ENCODE results near the gene LCP1. TPM values are rescaled to one million over a fixed set of nuclear protein-coding genes. Genes with fewer than 3 reads are reported as not detected.
A peak's percentile ranks its signal among the peaks of the same experiment; 100 is the strongest.

LCP1 gene
- total and polyA plus RNA-seq, 5 donors from 2014 or later = 516 to 1,155 (median 1,019) TPM

GRCh38 chr13:46119883-46120614, 61.9 kb downstream of the LCP1 start:
- no peak overlapping the region for H3K4me3 ChIP-seq (ENCODE audit: low read depth, low read length)
- no peaks in the 10 kb centered on the region for H3K36me3 ChIP-seq (ENCODE audit: control insufficient read depth, insufficient read depth, low read length)
- no peaks in the 10 kb centered on the region for H3K9me3 ChIP-seq (ENCODE audit: control insufficient read depth in 2 of 2, low read length in 2 of 2)
- ATAC-seq (ENCODE audit: low read depth in 2 of 2) (no peak), DNase-seq (no peak)
- H3K4me1 ChIP-seq (ENCODE audit: control insufficient read depth, insufficient read depth, low read length, poor library complexity, severe bottlenecking) = peaks cover 14% of the 10 kb centered on the region
- Mint-ChIP-seq H3K9me3 (no peaks in the 10 kb centered on the region), H3K27me3 (peaks cover 29% of the 10 kb centered on the region), H3K4me3 (no peak overlapping the region), H3K36me3 (no peaks in the 10 kb centered on the region), H3K27ac (no peak overlapping the region), H3K4me1 (peaks cover 13 to 23% (median 16%) of the 10 kb centered on the region in 4 donors)
- H3K27me3 ChIP-seq (ENCODE audit: control insufficient read depth, insufficient read depth, low read length) = peaks cover 8% of the 10 kb centered on the region
- H3K27ac ChIP-seq (ENCODE audit: insufficient read depth, low read length, poor library complexity, severe bottlenecking) = no peak overlapping the region

GRCh38 chr13:46116653-46117502, 65.1 kb downstream of the LCP1 start:
- no peaks in the 10 kb centered on the region for H3K4me1 ChIP-seq (ENCODE audit: control insufficient read depth, insufficient read depth, low read length, poor library complexity, severe bottlenecking)
- H3K4me3 Mint-ChIP-seq = no peak overlapping the region
- H3K36me3 Mint-ChIP-seq = no peaks in the 10 kb centered on the region
- peaks cover 15% of the 10 kb centered on the region for H3K27me3 ChIP-seq (ENCODE audit: control insufficient read depth, insufficient read depth, low read length)
- H3K27ac ChIP-seq (ENCODE audit: insufficient read depth, low read length, poor library complexity, severe bottlenecking) = no peak overlapping the region
- H3K4me1 Mint-ChIP-seq = peaks cover 0 to 5% (median 2%) of the 10 kb centered on the region in 4 donors
- DNase-seq (no peak), ATAC-seq (ENCODE audit: low read depth in 2 of 2) (no peak)
- no peaks in the 10 kb centered on the region for H3K36me3 ChIP-seq (ENCODE audit: control insufficient read depth, insufficient read depth, low read length)
- H3K9me3 ChIP-seq (ENCODE audit: control insufficient read depth in 2 of 2, low read length in 2 of 2) = no peaks in the 10 kb centered on the region
- peaks cover 0 to 2% (median 0%) of the 10 kb centered on the region in 7 donors for H3K9me3 Mint-ChIP-seq
- H3K4me3 ChIP-seq (ENCODE audit: low read depth, low read length) = no peak overlapping the region
- no peak overlapping the region for H3K27ac Mint-ChIP-seq
- H3K27me3 Mint-ChIP-seq = peaks cover 53% of the 10 kb centered on the region

- DNase-seq (no peak), ATAC-seq (ENCODE audit: low read depth in 2 of 2) (no peak)
- peaks cover 0 to 2% (median 0%) of the 10 kb centered on the region in 7 donors for H3K9me3 Mint-ChIP-seq
- Histone ChIP-seq H3K36me3 (ENCODE audit: control insufficient read depth, insufficient read depth, low read length) (no peaks in the 10 kb centered on the region), H3K4me1 (ENCODE audit: control insufficient read depth, insufficient read depth, low read length, poor library complexity, severe bottlenecking) (no peaks in the 10 kb centered on the region), H3K27ac (ENCODE audit: insufficient read depth, low read length, poor library complexity, severe bottlenecking) (no peak overlapping the region), H3K4me3 (ENCODE audit: low read depth, low read length) (no peak overlapping the region), H3K9me3 (ENCODE audit: control insufficient read depth in 2 of 2, low read length in 2 of 2) (no peaks in the 10 kb centered on the region), H3K27me3 (ENCODE audit: control insufficient read depth, insufficient read depth, low read length) (peaks cover 27% of the 10 kb centered on the region)
- peaks cover 73% of the 10 kb centered on the region for H3K27me3 Mint-ChIP-seq
- no peak overlapping the region for H3K27ac Mint-ChIP-seq
- H3K4me3 Mint-ChIP-seq = no peak overlapping the region
- no peaks in the 10 kb centered on the region for H3K4me1 Mint-ChIP-seq
- no peaks in the 10 kb centered on the region for H3K36me3 Mint-ChIP-seq
These were observed 67.4 kb downstream of the LCP1 start for GRCh38 chr13:46114613-46115012.

- H3K9me3 Mint-ChIP-seq = peaks cover 0 to 3% (median 0%) of the 10 kb centered on the region in 7 donors
- no peaks in the 10 kb centered on the region for H3K36me3 Mint-ChIP-seq
- Histone ChIP-seq H3K27ac (ENCODE audit: insufficient read depth, low read length, poor library complexity, severe bottlenecking) (no peak overlapping the region), H3K9me3 (ENCODE audit: control insufficient read depth in 2 of 2, low read length in 2 of 2) (no peaks in the 10 kb centered on the region), H3K4me3 (ENCODE audit: low read depth, low read length) (no peak overlapping the region), H3K4me1 (ENCODE audit: control insufficient read depth, insufficient read depth, low read length, poor library complexity, severe bottlenecking) (no peaks in the 10 kb centered on the region), H3K27me3 (ENCODE audit: control insufficient read depth, insufficient read depth, low read length) (peaks cover 29% of the 10 kb centered on the region), H3K36me3 (ENCODE audit: control insufficient read depth, insufficient read depth, low read length) (no peaks in the 10 kb centered on the region)
- H3K4me3 Mint-ChIP-seq = no peak overlapping the region
- DNase-seq = no peak
- H3K27ac Mint-ChIP-seq = no peak overlapping the region
- ATAC-seq (ENCODE audit: low read depth in 2 of 2) = peak in 1 of 2 donors; percentile 31
- peaks cover 75% of the 10 kb centered on the region for H3K27me3 Mint-ChIP-seq
- no peaks in the 10 kb centered on the region for H3K4me1 Mint-ChIP-seq
These were observed 68.4 kb downstream of the LCP1 start for GRCh38 chr13:46113596-46113995.

GRCh38 chr13:46111151-46111550, 70.8 kb downstream of the LCP1 start:
- Mint-ChIP-seq H3K4me3 (no peak overlapping the region), H3K36me3 (no peaks in the 10 kb centered on the region), H3K27ac (no peak overlapping the region), H3K9me3 (peaks cover 0 to 3% (median 0%) of the 10 kb centered on the region in 7 donors), H3K27me3 (peaks cover 68% of the 10 kb centered on the region), H3K4me1 (peaks cover 0 to 5% (median 3%) of the 10 kb centered on the region in 4 donors)
- Histone ChIP-seq H3K4me1 (ENCODE audit: control insufficient read depth, insufficient read depth, low read length, poor library complexity, severe bottlenecking) (no peaks in the 10 kb centered on the region), H3K36me3 (ENCODE audit: control insufficient read depth, insufficient read depth, low read length) (no peaks in the 10 kb centered on the region), H3K27me3 (ENCODE audit: control insufficient read depth, insufficient read depth, low read length) (peaks cover 37% of the 10 kb centered on the region), H3K27ac (ENCODE audit: insufficient read depth, low read length, poor library complexity, severe bottlenecking) (no peak overlapping the region), H3K4me3 (ENCODE audit: low read depth, low read length) (no peak overlapping the region), H3K9me3 (ENCODE audit: control insufficient read depth in 2 of 2, low read length in 2 of 2) (no peaks in the 10 kb centered on the region)
- DNase-seq = no peak
- ATAC-seq (ENCODE audit: low read depth in 2 of 2) = no peak

GRCh38 chr13:46109451-46109850, 72.5 kb downstream of the LCP1 start:
- Histone ChIP-seq H3K27me3 (ENCODE audit: control insufficient read depth, insufficient read depth, low read length) (peaks cover 39% of the 10 kb centered on the region), H3K4me1 (ENCODE audit: control insufficient read depth, insufficient read depth, low read length, poor library complexity, severe bottlenecking) (no peaks in the 10 kb centered on the region), H3K36me3 (ENCODE audit: control insufficient read depth, insufficient read depth, low read length) (no peaks in the 10 kb centered on the region), H3K4me3 (ENCODE audit: low read depth, low read length) (no peak overlapping the region), H3K27ac (ENCODE audit: insufficient read depth, low read length, poor library complexity, severe bottlenecking) (no peak overlapping the region), H3K9me3 (ENCODE audit: control insufficient read depth in 2 of 2, low read length in 2 of 2) (no peaks in the 10 kb centered on the region)
- H3K4me1 Mint-ChIP-seq = peaks cover 0 to 5% (median 3%) of the 10 kb centered on the region in 4 donors
- H3K4me3 Mint-ChIP-seq = no peak overlapping the region
- no peak overlapping the region for H3K27ac Mint-ChIP-seq
- H3K27me3 Mint-ChIP-seq = peaks cover 66% of the 10 kb centered on the region
- peaks cover 0 to 3% (median 0%) of the 10 kb centered on the region in 7 donors for H3K9me3 Mint-ChIP-seq
- DNase-seq (no peak), ATAC-seq (ENCODE audit: low read depth in 2 of 2) (no peak)
- no peaks in the 10 kb centered on the region for H3K36me3 Mint-ChIP-seq

GRCh38 chr13:46106839-46107371, 75.1 kb downstream of the LCP1 start:
- Mint-ChIP-seq H3K4me1 (peaks cover 0 to 8% (median 3%) of the 10 kb centered on the region in 4 donors), H3K36me3 (no peaks in the 10 kb centered on the region), H3K9me3 (peaks cover 0 to 3% (median 0%) of the 10 kb centered on the region in 7 donors), H3K4me3 (no peak overlapping the region), H3K27ac (no peak overlapping the region), H3K27me3 (peaks cover 66% of the 10 kb centered on the region)
- no peaks in the 10 kb centered on the region for H3K9me3 ChIP-seq (ENCODE audit: control insufficient read depth in 2 of 2, low read length in 2 of 2)
- no peak for ATAC-seq (ENCODE audit: low read depth in 2 of 2)
- H3K27ac ChIP-seq (ENCODE audit: insufficient read depth, low read length, poor library complexity, severe bottlenecking) = no peak overlapping the region
- H3K4me3 ChIP-seq (ENCODE audit: low read depth, low read length) = no peak overlapping the region
- no peaks in the 10 kb centered on the region for H3K4me1 ChIP-seq (ENCODE audit: control insufficient read depth, insufficient read depth, low read length, poor library complexity, severe bottlenecking)
- no peaks in the 10 kb centered on the region for H3K36me3 ChIP-seq (ENCODE audit: control insufficient read depth, insufficient read depth, low read length)
- peaks cover 34% of the 10 kb centered on the region for H3K27me3 ChIP-seq (ENCODE audit: control insufficient read depth, insufficient read depth, low read length)
- no peak for DNase-seq

All from CD4-positive, CD25-positive, alpha-beta regulatory T cell (primary cell).